ENCODE data around the gene RFTN1. TPM values are rescaled to one million over a fixed set of nuclear protein-coding genes. Genes with fewer than 3 reads are reported as not detected.
A peak's percentile ranks its signal among the peaks of the same experiment; 100 is the strongest.

Gene RFTN1
- total RNA-seq, 1 donor from 2014 or later: 41.8 TPM

DNA sequence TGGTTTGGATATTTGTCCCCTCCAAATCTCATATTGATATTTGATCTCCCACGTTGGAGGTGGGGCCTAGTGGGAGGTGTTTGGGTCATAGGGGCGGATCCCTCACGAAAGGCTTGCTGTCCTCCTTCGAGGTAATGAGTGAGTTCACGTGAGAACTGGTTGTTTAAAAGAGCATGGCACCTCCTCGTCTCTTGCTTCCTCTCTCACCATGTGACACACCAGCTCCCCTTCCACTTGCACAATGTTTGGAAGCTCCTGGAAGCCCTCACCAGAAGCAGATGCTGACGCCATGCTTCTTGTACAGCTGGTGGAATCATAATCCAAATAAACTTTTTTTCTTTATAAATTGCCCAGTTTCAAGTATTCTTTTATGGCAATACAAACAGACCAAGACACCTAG lies 38.6 kb downstream of the RFTN1 start:
- TF ChIP-seq, protein P1, sequence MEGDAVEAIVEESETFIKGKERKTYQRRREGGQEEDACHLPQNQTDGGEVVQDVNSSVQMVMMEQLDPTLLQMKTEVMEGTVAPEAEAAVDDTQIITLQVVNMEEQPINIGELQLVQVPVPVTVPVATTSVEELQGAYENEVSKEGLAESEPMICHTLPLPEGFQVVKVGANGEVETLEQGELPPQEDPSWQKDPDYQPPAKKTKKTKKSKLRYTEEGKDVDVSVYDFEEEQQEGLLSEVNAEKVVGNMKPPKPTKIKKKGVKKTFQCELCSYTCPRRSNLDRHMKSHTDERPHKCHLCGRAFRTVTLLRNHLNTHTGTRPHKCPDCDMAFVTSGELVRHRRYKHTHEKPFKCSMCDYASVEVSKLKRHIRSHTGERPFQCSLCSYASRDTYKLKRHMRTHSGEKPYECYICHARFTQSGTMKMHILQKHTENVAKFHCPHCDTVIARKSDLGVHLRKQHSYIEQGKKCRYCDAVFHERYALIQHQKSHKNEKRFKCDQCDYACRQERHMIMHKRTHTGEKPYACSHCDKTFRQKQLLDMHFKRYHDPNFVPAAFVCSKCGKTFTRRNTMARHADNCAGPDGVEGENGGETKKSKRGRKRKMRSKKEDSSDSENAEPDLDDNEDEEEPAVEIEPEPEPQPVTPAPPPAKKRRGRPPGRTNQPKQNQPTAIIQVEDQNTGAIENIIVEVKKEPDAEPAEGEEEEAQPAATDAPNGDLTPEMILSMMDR (IDR thresholded peaks at IDR 0.05; ENCODE audit: unreplicated experiment): no peak
- DNase-seq (ENCODE audit: low spot score): no peak
- no peak overlapping the region for H3K4me3 Mint-ChIP-seq (ENCODE audit: unreplicated experiment)
- H3K9me3 Mint-ChIP-seq (ENCODE audit: unreplicated experiment): peaks cover 3% of the 10 kb centered on the region
- no peaks in the 10 kb centered on the region for H3K27me3 Mint-ChIP-seq (ENCODE audit: unreplicated experiment)
- no peak overlapping the region for H3K27ac Mint-ChIP-seq (ENCODE audit: unreplicated experiment)
- peaks cover 10% of the 10 kb centered on the region for H3K4me1 Mint-ChIP-seq (ENCODE audit: unreplicated experiment)
- H3K36me3 Mint-ChIP-seq (ENCODE audit: low read depth, unreplicated experiment): peaks cover 42% of the 10 kb centered on the region

DNA sequence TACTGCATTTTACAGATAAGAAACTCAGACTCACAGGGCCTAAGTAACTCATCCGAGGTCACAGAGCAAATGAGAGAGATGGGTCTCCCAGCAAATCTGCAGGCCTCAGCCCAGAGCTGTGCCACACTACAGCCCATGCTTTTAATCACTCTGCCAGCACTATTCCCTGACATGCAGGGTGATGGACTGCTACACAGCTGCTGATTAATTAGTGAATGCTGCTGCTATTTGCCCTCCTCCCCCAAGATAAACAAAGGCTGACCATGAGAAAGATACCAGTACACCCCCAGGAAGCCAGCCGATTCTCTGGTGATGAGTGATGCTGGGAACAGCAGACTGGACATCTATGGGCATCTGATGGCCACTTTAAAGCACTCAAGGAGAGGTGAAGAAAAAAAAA lies 39.3 kb downstream of the RFTN1 start:
- Mint-ChIP-seq H3K36me3 (ENCODE audit: low read depth, unreplicated experiment) (peaks cover 46% of the 10 kb centered on the region), H3K27me3 (ENCODE audit: unreplicated experiment) (no peaks in the 10 kb centered on the region), H3K9me3 (ENCODE audit: unreplicated experiment) (peaks cover 4% of the 10 kb centered on the region), H3K4me1 (ENCODE audit: unreplicated experiment) (peaks cover 13% of the 10 kb centered on the region), H3K27ac (ENCODE audit: unreplicated experiment) (no peak overlapping the region), H3K4me3 (ENCODE audit: unreplicated experiment) (no peak overlapping the region)
- DNase-seq (ENCODE audit: low spot score): no peak
- TF ChIP-seq, protein P1 (IDR thresholded peaks at IDR 0.05; ENCODE audit: unreplicated experiment): no peak

DNA sequence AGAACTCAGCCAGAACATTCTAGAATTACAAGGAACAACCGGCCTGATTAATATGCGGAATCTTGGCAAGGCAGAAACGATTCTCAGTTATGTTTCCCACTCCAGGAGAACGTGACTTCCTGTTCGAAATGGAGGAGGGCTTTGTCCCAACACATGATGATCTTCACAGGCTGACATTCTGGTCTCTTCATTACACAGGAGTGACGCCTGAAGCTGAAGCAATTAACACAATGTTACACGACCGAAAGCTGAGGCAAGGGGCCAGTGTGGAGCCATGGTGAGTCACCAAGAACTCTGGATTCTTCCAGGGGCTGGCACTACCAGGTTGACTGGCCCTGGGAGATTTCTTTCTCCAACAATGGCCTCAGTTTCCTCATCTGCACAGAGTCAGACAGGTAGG lies 40.9 kb downstream of the RFTN1 start:
- Mint-ChIP-seq H3K4me3 (ENCODE audit: unreplicated experiment) (no peak overlapping the region), H3K4me1 (ENCODE audit: unreplicated experiment) (peaks cover 23% of the 10 kb centered on the region), H3K27ac (ENCODE audit: unreplicated experiment) (no peak overlapping the region), H3K27me3 (ENCODE audit: unreplicated experiment) (no peaks in the 10 kb centered on the region), H3K36me3 (ENCODE audit: low read depth, unreplicated experiment) (peaks cover 45% of the 10 kb centered on the region), H3K9me3 (ENCODE audit: unreplicated experiment) (peaks cover 4% of the 10 kb centered on the region)
- TF ChIP-seq, protein P1 (IDR thresholded peaks at IDR 0.05; ENCODE audit: unreplicated experiment): no peak
- DNase-seq (ENCODE audit: low spot score): no peak

DNA sequence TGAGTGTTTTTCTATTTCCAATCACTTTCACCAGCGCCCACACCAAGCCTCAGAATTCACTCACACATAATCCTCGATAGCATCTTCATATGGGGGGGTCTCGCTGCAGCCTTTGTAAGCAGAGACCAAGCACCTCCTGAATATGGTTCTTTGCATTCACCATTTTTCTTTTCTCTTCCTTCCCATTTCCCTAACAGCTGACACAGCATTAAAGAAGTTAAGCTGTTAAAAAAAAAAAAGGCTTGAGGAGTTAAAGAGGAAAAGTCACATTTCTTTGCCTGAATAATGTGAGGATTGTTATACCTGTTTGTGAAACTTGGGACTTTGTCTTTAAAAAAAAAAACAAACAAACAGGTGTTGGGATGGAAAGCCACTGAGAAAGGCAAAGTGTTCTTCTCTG lies 41.6 kb downstream of the RFTN1 start:
- H3K27me3 Mint-ChIP-seq (ENCODE audit: unreplicated experiment): no peaks in the 10 kb centered on the region
- no peak overlapping the region for H3K4me3 Mint-ChIP-seq (ENCODE audit: unreplicated experiment)
- TF ChIP-seq, protein P1 (IDR thresholded peaks at IDR 0.05; ENCODE audit: unreplicated experiment): no peak
- no peak for DNase-seq (ENCODE audit: low spot score)
- H3K27ac Mint-ChIP-seq (ENCODE audit: unreplicated experiment): no peak overlapping the region
- H3K4me1 Mint-ChIP-seq (ENCODE audit: unreplicated experiment): peaks cover 25% of the 10 kb centered on the region
- H3K9me3 Mint-ChIP-seq (ENCODE audit: unreplicated experiment): peaks cover 4% of the 10 kb centered on the region
- peaks cover 41% of the 10 kb centered on the region for H3K36me3 Mint-ChIP-seq (ENCODE audit: low read depth, unreplicated experiment)

DNA sequence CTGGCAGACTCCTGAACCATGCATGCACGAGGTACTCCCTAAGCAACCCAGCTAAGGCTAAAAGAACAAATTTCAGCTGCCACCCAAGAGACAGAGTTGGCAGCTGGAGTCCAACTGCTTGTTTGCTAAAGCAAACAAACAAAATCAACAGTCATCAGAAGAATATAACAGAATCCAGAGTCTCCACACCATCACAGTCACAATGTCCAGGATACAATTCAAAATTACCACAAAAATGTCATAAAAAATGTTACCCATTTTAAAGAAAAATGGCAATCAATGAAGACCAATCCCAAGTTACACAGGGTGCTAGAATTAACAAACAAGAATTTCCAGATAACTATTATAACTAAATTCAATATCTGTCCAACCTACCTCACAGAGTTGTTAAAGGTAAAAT lies 42.9 kb downstream of the RFTN1 start:
- H3K4me3 Mint-ChIP-seq (ENCODE audit: unreplicated experiment): peak overlapping the region; percentile 26
- peaks cover 37% of the 10 kb centered on the region for H3K36me3 Mint-ChIP-seq (ENCODE audit: low read depth, unreplicated experiment)
- no peak for DNase-seq (ENCODE audit: low spot score)
- H3K27me3 Mint-ChIP-seq (ENCODE audit: unreplicated experiment): no peaks in the 10 kb centered on the region
- no peak overlapping the region for H3K27ac Mint-ChIP-seq (ENCODE audit: unreplicated experiment)
- H3K4me1 Mint-ChIP-seq (ENCODE audit: unreplicated experiment): peaks cover 25% of the 10 kb centered on the region
- TF ChIP-seq, protein P1 (IDR thresholded peaks at IDR 0.05; ENCODE audit: unreplicated experiment): no peak
- peaks cover 4% of the 10 kb centered on the region for H3K9me3 Mint-ChIP-seq (ENCODE audit: unreplicated experiment)
